GM12878 (cell line): Measurements from ENCODE around the gene KIF5A. TPM values are rescaled to one million over a fixed set of nuclear protein-coding genes. Genes with fewer than 3 reads are reported as not detected.

Experiments
- ATAC-seq: fragments of 200-7000 bp; cut with Tn5 transposase; 3 replicates; pipeline ENCODE4 v1.9.1; 2020; ENCODE audit warnings: mild to moderate bottlenecking, moderate library complexity
- BruUV-seq: library from RNA; stranded (reverse); fragments of 400-500 nt; replicated peaks from 2 replicates; lab custom pipeline; 2021; lab: Mats Ljungman, UMichigan
- CTCF ChIA-PET: fragments of 300-600 bp; sonication (Branson Sonifier 250); formaldehyde crosslinking; extraction: SDS; loops from one replicate; lab custom pipeline; 2021; ENCODE audit warnings: inconsistent platforms; lab: Yijun Ruan, JAX
- POLR2A ChIA-PET: fragments of 350-600 bp; formaldehyde crosslinking; extraction: SDS; loops from one replicate; lab custom pipeline; 2021; ENCODE audit warnings: inconsistent platforms; lab: Charles Lee
- RAD21 ChIA-PET: fragments of 300-600 bp; sonication (Branson Sonifier 250); formaldehyde crosslinking; loops from one replicate; lab custom pipeline; 2023; ENCODE audit warnings: antibody characterized with exemption; ENCODE audit not compliant: unreplicated experiment; lab: Charles Lee
- SMC1A ChIA-PET: fragments of 300-600 bp; sonication (Branson Sonifier 250); formaldehyde crosslinking; loops from one replicate; lab custom pipeline; 2023; ENCODE audit not compliant: unreplicated experiment, uncharacterized antibody; lab: Charles Lee
- DNase-seq: peaks from one replicate; pipeline ENCODE4 v3.0.0-alpha.2; 2011; ENCODE audit warnings: low read depth, low spot score
- FAIRE-seq: peaks from 3 replicates; lab custom pipeline; 2011; peaks lifted over from hg19 to GRCh38; lab: Jason Lieb, UNC
- H2AFZ ChIP-seq: 2 replicates; pipeline ENCODE4 v1.6.0; 2011; ENCODE audit warnings: low read depth, low read length, control low read depth; ENCODE audit not compliant: control insufficient read depth
- H3K27ac ChIP-seq: 2 replicates; pipeline ENCODE4 v1.5.1; 2011; ENCODE audit warnings: control low read depth; ENCODE audit not compliant: control insufficient read depth, insufficient read depth
- H3K27me3 ChIP-seq, 2 experiments: replicated peaks in 1 of 2; 2 replicates each; pipeline versions ENCODE4 v1.6.0 to v1.6.1; 2011; ENCODE audit warnings: low read length in 1 of 2; ENCODE audit not compliant: control insufficient read depth in 2 of 2, insufficient read depth in 2 of 2
- H3K36me3 ChIP-seq, 2 experiments: 2 replicates each; pipeline ENCODE4 v1.5.1; 2011; ENCODE audit warnings: low read length in 1 of 2; ENCODE audit not compliant: control insufficient read depth in 2 of 2, insufficient read depth in 2 of 2
- H3K4me1 ChIP-seq: 2 replicates; pipeline ENCODE4 v1.6.1; 2011; ENCODE audit warnings: mild to moderate bottlenecking, low read length, moderate library complexity, mixed read lengths; ENCODE audit not compliant: control insufficient read depth, insufficient read depth
- H3K4me2 ChIP-seq: 2 replicates; pipeline ENCODE4 v1.6.0; 2011; ENCODE audit warnings: control low read depth; ENCODE audit not compliant: control insufficient read depth, insufficient read depth
- H3K4me3 ChIP-seq: fragments of 200-600 bp; sonication (generic); 2 replicates; pipeline ENCODE4 v1.5.1; 2016
- H3K79me2 ChIP-seq: 2 replicates; pipeline ENCODE4 v1.6.0; 2011; ENCODE audit warnings: low read length; ENCODE audit not compliant: control insufficient read depth, insufficient read depth
- H3K9ac ChIP-seq: 2 replicates; pipeline ENCODE4 v1.8.0; 2011; ENCODE audit warnings: low read length, control low read depth, mixed read lengths; ENCODE audit not compliant: control insufficient read depth, insufficient read depth
- H3K9me3 ChIP-seq: replicated peaks from 3 replicates; pipeline ENCODE4 v1.5.1; 2011; ENCODE audit warnings: mild to moderate bottlenecking, low read length; ENCODE audit not compliant: control insufficient read depth, insufficient read depth
- H4K20me1 ChIP-seq: 2 replicates; pipeline ENCODE4 v1.6.0; 2011; ENCODE audit not compliant: control insufficient read depth, insufficient read depth
- BMI1 ChIP-seq: fragments of 450-650 bp; IDR thresholded peaks from 2 replicates; pipeline ENCODE4 v1.6.1; 2016; ENCODE audit warnings: mild to moderate bottlenecking, moderate library complexity, borderline replicate concordance
- CBX3 ChIP-seq: fragments of 200-600 bp; sonication (generic); IDR thresholded peaks from 2 replicates; pipeline ENCODE4 v1.6.1; 2016; ENCODE audit warnings: low read depth, borderline replicate concordance
- CBX5 ChIP-seq: sonication (generic); IDR thresholded peaks from 2 replicates; pipeline ENCODE4 v1.6.1; 2016; ENCODE audit warnings: low read depth, moderate library complexity, mild to moderate bottlenecking, inconsistent platforms
- CHD2 ChIP-seq: IDR thresholded peaks from 2 replicates; pipeline ENCODE4 v1.6.1; 2011; ENCODE audit warnings: low read depth, low read length, improper control_type of control experiment, borderline replicate concordance
- DPF2 ChIP-seq: fragments of 450-650 bp; IDR thresholded peaks from 2 replicates; pipeline ENCODE4 v1.6.1; 2017; ENCODE audit warnings: mild to moderate bottlenecking
- GABPA ChIP-seq: IDR thresholded peaks from 2 replicates; pipeline ENCODE4 v1.6.1; 2014; ENCODE audit warnings: antibody characterized with exemption, low read depth, mild to moderate bottlenecking, inconsistent platforms
- HDAC2 ChIP-seq: fragments of 200-600 bp; sonication (generic); IDR thresholded peaks from 2 replicates; pipeline ENCODE4 v1.6.1; 2017
- HDGF ChIP-seq: fragments of 450-650 bp; IDR thresholded peaks from 2 replicates; pipeline ENCODE4 v1.6.1; 2016; ENCODE audit warnings: antibody characterized with exemption
- NR2C1 ChIP-seq: fragments of 450-650 bp; IDR thresholded peaks from 2 replicates; pipeline ENCODE4 v1.6.1; 2017; ENCODE audit warnings: antibody characterized with exemption, mild to moderate bottlenecking, moderate library complexity
- POLR2A ChIP-seq: IDR thresholded peaks from 2 replicates; pipeline ENCODE4 v1.6.1; 2011; ENCODE audit warnings: low read depth, mild to moderate bottlenecking, low read length
- RELB ChIP-seq: fragments of 450-650 bp; IDR thresholded peaks from 2 replicates; pipeline ENCODE4 v1.6.1; 2017; ENCODE audit warnings: low read depth, mild to moderate bottlenecking, moderate library complexity
- SREBF2 ChIP-seq: IDR thresholded peaks from 2 replicates; pipeline ENCODE4 v1.6.1; 2012; ENCODE audit warnings: mild to moderate bottlenecking, low read length
- SUPT20H ChIP-seq: IDR thresholded peaks from 2 replicates; pipeline ENCODE4 v1.6.1; 2011; ENCODE audit warnings: low read depth, mild to moderate bottlenecking, low read length, moderate library complexity, borderline replicate concordance; ENCODE audit not compliant: control insufficient read depth
- WGBS: methylation state at CpG from one replicate; pipeline ENCODE4 v1.1.6; 2016; ENCODE audit warnings: low lambda C conversion rate; ENCODE audit not compliant: insufficient replicate concordance, insufficient coverage; ENCODE audit errors: missing lambda C conversion rate; 5-methylcytosine and 5-hydroxymethylcytosine counted together
- in situ Hi-C: fragments of 300-500 bp; cut with MboI; formaldehyde crosslinking; loops from 9 replicates; pipeline ENCODE4 v1.14.3; 2018; ENCODE audit warnings: mixed read lengths
- intact Hi-C: fragments of 100-400 bp; cut with micrococcal nuclease; formaldehyde crosslinking; loops from one replicate; pipeline ENCODE4 v1.14.2; 2022; ENCODE audit not compliant: unreplicated experiment
- polyA plus RNA-seq, 11 experiments: library from polyadenylated mRNA; depleted of rRNA in 4 of 11; unstranded in 6 of 11; stranded (reverse) in 5 of 11; fragments of >200 nt; fragmentation: Nextera tagmentation in 4 of 11; fragmentation: Illumina TruSeq in 1 of 11; extraction: Ambion mirVana in 4 of 11; extraction: Trizol in 1 of 11; gene quantifications; 1 replicate in 1 of 11; 2 replicates in 10 of 11; pipeline versions ENCODE4 v1.2.1 to v1.2.3, GENCODE V29; 2011 to 2016; ENCODE audit warnings: inconsistent platforms in 2 of 11, missing spikeins in 2 of 11, low read depth in 1 of 11
- total RNA-seq, 4 experiments: library from RNA; depleted of rRNA in 3 of 4; stranded (reverse); fragments of >200 nt in 3 of 4; fragmentation: Illumina TruSeq in 1 of 4; extraction: Trizol in 1 of 4; gene quantifications; 2 replicates each; pipeline versions ENCODE4 v1.2.1 to v1.2.3, GENCODE V29; 2013 to 2021
- TF ChIP-seq, protein P1 (sequence below): fragments of 450-650 bp; IDR thresholded peaks from 2 replicates; pipeline ENCODE4 v1.6.1; 2016; ENCODE audit warnings: mild to moderate bottlenecking
- TF ChIP-seq, protein P2 (sequence below): fragments of 450-650 bp; IDR thresholded peaks from 2 replicates; pipeline ENCODE4 v1.6.1; 2014; ENCODE audit warnings: mild to moderate bottlenecking

KIF5A gene
- total and polyA plus RNA-seq, 10 of the 15 experiments (the other 5 are each of a cell fraction or from before 2014, with no cell fraction given) = 0.35 to 2.9 (median 0.97) TPM

GRCh38 chr12:57535764-57536596 lies 13.9 kb upstream of the KIF5A start:
- no peaks in the 10 kb centered on the region for H3K9me3 ChIP-seq
- peaks cover 10 to 15% of the 10 kb centered on the region in 2 experiments; a peak in 3 of 4 replicates for H3K36me3 ChIP-seq
- H3K4me3 ChIP-seq = no peak overlapping the region
- H4K20me1 ChIP-seq = no peaks in the 10 kb centered on the region
- ChIA-PET CTCF (no interaction called here), SMC1A (no interaction called here), RAD21 (no interaction called here), POLR2A (interaction anchor here (0.7 to 1.3 kb wide), 2 partner anchors 11 to 16 kb away, joined by 3 to 4 read pairs; partner anchors contain the start of gene DCTN2)
- ATAC-seq (no peak), DNase-seq (no peak), FAIRE-seq (no peak)
- no peaks in the 10 kb centered on the region for H3K79me2 ChIP-seq
- intact Hi-C loops = no loop called here
- TF ChIP-seq POLR2A (0 out of 2 replicates have a peak, but pooled peaks have one; percentile 13), SUPT20H (no peak)
- no peaks in the 10 kb centered on the region for H3K27me3 ChIP-seq
- no TSS peak for BruUV-seq
- no peaks in the 10 kb centered on the region for H3K4me1 ChIP-seq
- no peak overlapping the region for H3K4me2 ChIP-seq
- WGBS = 77% methylated on average over 6 of the region's 6 CpGs
- in situ Hi-C loops = no loop called here
- no peak overlapping the region for H3K27ac ChIP-seq
- no peak overlapping the region for H2AFZ ChIP-seq
- no peak overlapping the region for H3K9ac ChIP-seq

- no peak for ATAC-seq
- intact Hi-C loops = no loop called here
- TF ChIP-seq NR2C1 (no peak), HDAC2 (no peak), RELB (no peak), BMI1 (no peak), DPF2 (no peak), SREBF2 (no peak), CBX3 (no peak), GABPA (no peak), CBX5 (no peak), HDGF (no peak), CHD2 (no peak)
- TF ChIP-seq, protein P1, sequence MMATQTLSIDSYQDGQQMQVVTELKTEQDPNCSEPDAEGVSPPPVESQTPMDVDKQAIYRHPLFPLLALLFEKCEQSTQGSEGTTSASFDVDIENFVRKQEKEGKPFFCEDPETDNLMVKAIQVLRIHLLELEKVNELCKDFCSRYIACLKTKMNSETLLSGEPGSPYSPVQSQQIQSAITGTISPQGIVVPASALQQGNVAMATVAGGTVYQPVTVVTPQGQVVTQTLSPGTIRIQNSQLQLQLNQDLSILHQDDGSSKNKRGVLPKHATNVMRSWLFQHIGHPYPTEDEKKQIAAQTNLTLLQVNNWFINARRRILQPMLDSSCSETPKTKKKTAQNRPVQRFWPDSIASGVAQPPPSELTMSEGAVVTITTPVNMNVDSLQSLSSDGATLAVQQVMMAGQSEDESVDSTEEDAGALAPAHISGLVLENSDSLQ = no peak
- TF ChIP-seq, protein P2, sequence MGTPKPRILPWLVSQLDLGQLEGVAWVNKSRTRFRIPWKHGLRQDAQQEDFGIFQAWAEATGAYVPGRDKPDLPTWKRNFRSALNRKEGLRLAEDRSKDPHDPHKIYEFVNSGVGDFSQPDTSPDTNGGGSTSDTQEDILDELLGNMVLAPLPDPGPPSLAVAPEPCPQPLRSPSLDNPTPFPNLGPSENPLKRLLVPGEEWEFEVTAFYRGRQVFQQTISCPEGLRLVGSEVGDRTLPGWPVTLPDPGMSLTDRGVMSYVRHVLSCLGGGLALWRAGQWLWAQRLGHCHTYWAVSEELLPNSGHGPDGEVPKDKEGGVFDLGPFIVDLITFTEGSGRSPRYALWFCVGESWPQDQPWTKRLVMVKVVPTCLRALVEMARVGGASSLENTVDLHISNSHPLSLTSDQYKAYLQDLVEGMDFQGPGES = no peak
- Histone ChIP-seq H2AFZ (no peak overlapping the region), H3K9me3 (no peaks in the 10 kb centered on the region), H3K4me1 (no peaks in the 10 kb centered on the region), H3K4me3 (no peak overlapping the region), H3K36me3 (peaks cover 10 to 15% of the 10 kb centered on the region in 2 experiments; a peak in 3 of 4 replicates), H3K27ac (no peak overlapping the region), H3K9ac (no peak overlapping the region), H3K4me2 (no peak overlapping the region), H4K20me1 (no peaks in the 10 kb centered on the region), H3K27me3 (no peaks in the 10 kb centered on the region), H3K79me2 (no peaks in the 10 kb centered on the region)
- no peak for FAIRE-seq
- no peak for DNase-seq
- no TSS peak for BruUV-seq
- in situ Hi-C loops = no loop called here
- ChIA-PET SMC1A (no interaction called here), CTCF (no interaction called here), RAD21 (no interaction called here), POLR2A (interaction anchor here (0.7 kb wide), 1 partner anchor 17 kb away, joined by 3 read pairs; no protein-coding TSS in a partner anchor)
- 93% methylated on average over 1 of the region's 1 CpG for WGBS
Observed at GRCh38 chr12:57536597-57536942, 13.3 kb upstream of the KIF5A start.
